GM12878 (cell line): ENCODE data around the gene THRA. TPM values are rescaled to one million over a fixed set of nuclear protein-coding genes. Genes with fewer than 3 reads are reported as not detected.

ENCODE experiments used
- ATAC-seq: fragments of 200-7000 bp; cut with Tn5 transposase; 3 replicates; pipeline ENCODE4 v1.9.1; 2020; ENCODE audit warnings: mild to moderate bottlenecking, moderate library complexity
- BruUV-seq: library from RNA; stranded (reverse); fragments of 400-500 nt; replicated peaks from 2 replicates; lab custom pipeline; 2021; lab: Mats Ljungman, UMichigan
- CTCF ChIA-PET: fragments of 300-600 bp; sonication (Branson Sonifier 250); formaldehyde crosslinking; extraction: SDS; loops from one replicate; lab custom pipeline; 2021; ENCODE audit warnings: inconsistent platforms; lab: Yijun Ruan, JAX
- POLR2A ChIA-PET: fragments of 350-600 bp; formaldehyde crosslinking; extraction: SDS; loops from one replicate; lab custom pipeline; 2021; ENCODE audit warnings: inconsistent platforms; lab: Charles Lee
- RAD21 ChIA-PET: fragments of 300-600 bp; sonication (Branson Sonifier 250); formaldehyde crosslinking; loops from one replicate; lab custom pipeline; 2023; ENCODE audit warnings: antibody characterized with exemption; ENCODE audit not compliant: unreplicated experiment; lab: Charles Lee
- SMC1A ChIA-PET: fragments of 300-600 bp; sonication (Branson Sonifier 250); formaldehyde crosslinking; loops from one replicate; lab custom pipeline; 2023; ENCODE audit not compliant: unreplicated experiment, uncharacterized antibody; lab: Charles Lee
- DNase-seq: peaks from one replicate; pipeline ENCODE4 v3.0.0-alpha.2; 2011; ENCODE audit warnings: low read depth, low spot score
- FAIRE-seq: peaks from 3 replicates; lab custom pipeline; 2011; peaks lifted over from hg19 to GRCh38; lab: Jason Lieb, UNC
- H2AFZ ChIP-seq: 2 replicates; pipeline ENCODE4 v1.6.0; 2011; ENCODE audit warnings: low read depth, low read length, control low read depth; ENCODE audit not compliant: control insufficient read depth
- H3K27ac ChIP-seq: 2 replicates; pipeline ENCODE4 v1.5.1; 2011; ENCODE audit warnings: control low read depth; ENCODE audit not compliant: control insufficient read depth, insufficient read depth
- H3K27me3 ChIP-seq, 2 experiments: replicated peaks in 1 of 2; 2 replicates each; pipeline versions ENCODE4 v1.6.0 to v1.6.1; 2011; ENCODE audit warnings: low read length in 1 of 2; ENCODE audit not compliant: control insufficient read depth in 2 of 2, insufficient read depth in 2 of 2
- H3K36me3 ChIP-seq, 2 experiments: 2 replicates each; pipeline ENCODE4 v1.5.1; 2011; ENCODE audit warnings: low read length in 1 of 2; ENCODE audit not compliant: control insufficient read depth in 2 of 2, insufficient read depth in 2 of 2
- H3K4me1 ChIP-seq: 2 replicates; pipeline ENCODE4 v1.6.1; 2011; ENCODE audit warnings: mild to moderate bottlenecking, low read length, moderate library complexity, mixed read lengths; ENCODE audit not compliant: control insufficient read depth, insufficient read depth
- H3K4me2 ChIP-seq: 2 replicates; pipeline ENCODE4 v1.6.0; 2011; ENCODE audit warnings: control low read depth; ENCODE audit not compliant: control insufficient read depth, insufficient read depth
- H3K4me3 ChIP-seq: fragments of 200-600 bp; sonication (generic); 2 replicates; pipeline ENCODE4 v1.5.1; 2016
- H3K79me2 ChIP-seq: 2 replicates; pipeline ENCODE4 v1.6.0; 2011; ENCODE audit warnings: low read length; ENCODE audit not compliant: control insufficient read depth, insufficient read depth
- H3K9ac ChIP-seq: 2 replicates; pipeline ENCODE4 v1.8.0; 2011; ENCODE audit warnings: low read length, control low read depth, mixed read lengths; ENCODE audit not compliant: control insufficient read depth, insufficient read depth
- H3K9me3 ChIP-seq: replicated peaks from 3 replicates; pipeline ENCODE4 v1.5.1; 2011; ENCODE audit warnings: mild to moderate bottlenecking, low read length; ENCODE audit not compliant: control insufficient read depth, insufficient read depth
- H4K20me1 ChIP-seq: 2 replicates; pipeline ENCODE4 v1.6.0; 2011; ENCODE audit not compliant: control insufficient read depth, insufficient read depth
- CBFB ChIP-seq: IDR thresholded peaks from 2 replicates; pipeline ENCODE4 v1.6.1; 2016; ENCODE audit warnings: antibody characterized with exemption, low read depth
- EED ChIP-seq: sonication (generic); IDR thresholded peaks from 2 replicates; pipeline ENCODE4 v1.6.1; 2016; ENCODE audit warnings: antibody characterized with exemption, low read depth
- EGR1 ChIP-seq, 2 experiments: IDR thresholded peaks; 1 replicate in 1 of 2; 2 replicates in 1 of 2; pipeline ENCODE4 v1.6.1; 2011 to 2012; ENCODE audit warnings: low read depth in 2 of 2, low read length in 2 of 2, borderline replicate concordance in 1 of 2, mild to moderate bottlenecking in 1 of 2, moderate library complexity in 1 of 2
- ETV6 ChIP-seq, 2 experiments: fragments of 450-650 bp in 1 of 2; IDR thresholded peaks in 1 of 2; conservative IDR thresholded peaks in 1 of 2; 2 replicates each; pipeline ENCODE4 v1.6.1; 2014; ENCODE audit warnings: antibody characterized with exemption in 1 of 2, borderline replicate concordance in 1 of 2, low read depth in 1 of 2, mild to moderate bottlenecking in 1 of 2, moderate library complexity in 1 of 2
- MLLT1 ChIP-seq: fragments of 450-650 bp; IDR thresholded peaks from 2 replicates; pipeline ENCODE4 v1.6.1; 2016; ENCODE audit warnings: mild to moderate bottlenecking
- MTA2 ChIP-seq: fragments of 450-650 bp; IDR thresholded peaks from 2 replicates; pipeline ENCODE4 v1.6.1; 2016; ENCODE audit warnings: low read depth, mild to moderate bottlenecking, moderate library complexity
- POU2F2 ChIP-seq: IDR thresholded peaks from 3 replicates; pipeline ENCODE4 v1.6.1; 2011; ENCODE audit warnings: low read depth, mild to moderate bottlenecking, low read length, borderline replicate concordance
- RELB ChIP-seq: fragments of 450-650 bp; IDR thresholded peaks from 2 replicates; pipeline ENCODE4 v1.6.1; 2017; ENCODE audit warnings: low read depth, mild to moderate bottlenecking, moderate library complexity
- YY1 ChIP-seq: IDR thresholded peaks from 2 replicates; pipeline ENCODE4 v1.6.1; 2011; ENCODE audit warnings: low read depth, mild to moderate bottlenecking, low read length
- ZNF217 ChIP-seq: fragments of 450-650 bp; IDR thresholded peaks from 2 replicates; pipeline ENCODE4 v1.6.1; 2017; ENCODE audit warnings: antibody characterized with exemption, mild to moderate bottlenecking
- WGBS: methylation state at CpG from one replicate; pipeline ENCODE4 v1.1.6; 2016; ENCODE audit warnings: low lambda C conversion rate; ENCODE audit not compliant: insufficient replicate concordance, insufficient coverage; ENCODE audit errors: missing lambda C conversion rate; 5-methylcytosine and 5-hydroxymethylcytosine counted together
- in situ Hi-C: fragments of 300-500 bp; cut with MboI; formaldehyde crosslinking; loops from 9 replicates; pipeline ENCODE4 v1.14.3; 2018; ENCODE audit warnings: mixed read lengths
- intact Hi-C: fragments of 100-400 bp; cut with micrococcal nuclease; formaldehyde crosslinking; loops from one replicate; pipeline ENCODE4 v1.14.2; 2022; ENCODE audit not compliant: unreplicated experiment
- polyA plus RNA-seq, 11 experiments: library from polyadenylated mRNA; depleted of rRNA in 4 of 11; unstranded in 6 of 11; stranded (reverse) in 5 of 11; fragments of >200 nt; fragmentation: Nextera tagmentation in 4 of 11; fragmentation: Illumina TruSeq in 1 of 11; extraction: Ambion mirVana in 4 of 11; extraction: Trizol in 1 of 11; gene quantifications; 1 replicate in 1 of 11; 2 replicates in 10 of 11; pipeline versions ENCODE4 v1.2.1 to v1.2.3, GENCODE V29; 2011 to 2016; ENCODE audit warnings: inconsistent platforms in 2 of 11, missing spikeins in 2 of 11, low read depth in 1 of 11
- total RNA-seq, 4 experiments: library from RNA; depleted of rRNA in 3 of 4; stranded (reverse); fragments of >200 nt in 3 of 4; fragmentation: Illumina TruSeq in 1 of 4; extraction: Trizol in 1 of 4; gene quantifications; 2 replicates each; pipeline versions ENCODE4 v1.2.1 to v1.2.3, GENCODE V29; 2013 to 2021
- TF ChIP-seq, protein P1 (sequence below): fragments of 150-350 bp; IDR thresholded peaks from 2 replicates; pipeline ENCODE4 v1.6.1; 2014; ENCODE audit warnings: mild to moderate bottlenecking, low read depth, low read length
- TF ChIP-seq, protein P2 (sequence below): fragments of 450-650 bp; IDR thresholded peaks from 2 replicates; pipeline ENCODE4 v1.6.1; 2018; ENCODE audit warnings: borderline replicate concordance, mild to moderate bottlenecking; ENCODE audit not compliant: partially characterized antibody

The THRA gene
- total and polyA plus RNA-seq, 10 of the 15 experiments (the other 5 are each of a cell fraction or from before 2014, with no cell fraction given), result 0.03 to 2.0 (median 0.64) TPM

- Histone ChIP-seq H3K27me3 (no peaks in the 10 kb centered on the region), H3K36me3 (no peaks in the 10 kb centered on the region), H2AFZ (peak overlapping the region; percentile 96), H3K9ac (peak overlapping the region; percentile 30; the same call in 1 of the 2 replicates), H4K20me1 (no peaks in the 10 kb centered on the region), H3K4me2 (peak overlapping the region; percentile 79), H3K4me1 (peaks cover 45% of the 10 kb centered on the region), H3K27ac (peak overlapping the region; percentile 46; the same call in 1 of the 2 replicates), H3K9me3 (no peaks in the 10 kb centered on the region), H3K4me3 (no peak overlapping the region), H3K79me2 (no peaks in the 10 kb centered on the region)
- intact Hi-C loops (loop anchor here (1.0 to 5.0 kb wide), 4 partner anchors 11 to 181 kb away; partner anchors contain the start of gene NR1D1), in situ Hi-C loops (loop anchor here (5.0 kb wide), 2 partner anchors 56 to 176 kb away; partner anchors contain the start of gene CDC6)
- ChIA-PET RAD21 (interaction anchor here (0.6 to 7.0 kb wide), 26 partner anchors 8 to 200 kb away, joined by 3 to 246 read pairs (median 10); partner anchors contain the start of genes CASC3, CSF3, MED24 and MSL1), SMC1A (interaction anchor here (1.0 to 8.0 kb wide), 32 partner anchors 11 to 196 kb away, joined by 3 to 177 read pairs (median 6); partner anchors contain the start of genes CASC3, CDC6, CSF3 and MED24), POLR2A (interaction anchor here (0.6 to 5.8 kb wide), 8 partner anchors 11 to 148 kb away, joined by 3 to 52 read pairs (median 8); partner anchors contain the start of genes MSL1, NR1D1 and WIPF2), CTCF (interaction anchor here (0.7 to 7.9 kb wide), 39 partner anchors 12 to 488 kb away, joined by 3 to 367 read pairs (median 7); partner anchors contain the start of genes CASC3, CDC6, CSF3 and MED24)
- BruUV-seq, result no TSS peak
- WGBS, result 0% methylated on average over 11 of the region's 12 CpGs
- peak; percentile 78 for FAIRE-seq
- ATAC-seq, result peak; percentile 77
- no peak for DNase-seq
- TF ChIP-seq, protein P1, sequence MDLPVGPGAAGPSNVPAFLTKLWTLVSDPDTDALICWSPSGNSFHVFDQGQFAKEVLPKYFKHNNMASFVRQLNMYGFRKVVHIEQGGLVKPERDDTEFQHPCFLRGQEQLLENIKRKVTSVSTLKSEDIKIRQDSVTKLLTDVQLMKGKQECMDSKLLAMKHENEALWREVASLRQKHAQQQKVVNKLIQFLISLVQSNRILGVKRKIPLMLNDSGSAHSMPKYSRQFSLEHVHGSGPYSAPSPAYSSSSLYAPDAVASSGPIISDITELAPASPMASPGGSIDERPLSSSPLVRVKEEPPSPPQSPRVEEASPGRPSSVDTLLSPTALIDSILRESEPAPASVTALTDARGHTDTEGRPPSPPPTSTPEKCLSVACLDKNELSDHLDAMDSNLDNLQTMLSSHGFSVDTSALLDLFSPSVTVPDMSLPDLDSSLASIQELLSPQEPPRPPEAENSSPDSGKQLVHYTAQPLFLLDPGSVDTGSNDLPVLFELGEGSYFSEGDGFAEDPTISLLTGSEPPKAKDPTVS, result no peak
- TF ChIP-seq POU2F2 (peak; percentile 41; the same call in 1 of the 3 replicates), YY1 (0 out of 2 replicates have a peak, but pooled peaks have one; percentile 18), EED (peak; percentile 24; the same call in 1 of the 2 replicates), MTA2 (peak; percentile 73; the same call in 1 of the 2 replicates), RELB (peak; percentile 53; the same call in 1 of the 2 replicates), MLLT1 (peak; percentile 65; the same call in 1 of the 2 replicates), EGR1 (IDR thresholded peaks at IDR 0.05; ENCODE audit: borderline replicate concordance in 1 of 2, low read depth in 2 of 2, low read length in 2 of 2) (peak in 1 of 2 experiments; percentile 75; a peak in 1 of 3 replicates), ZNF217 (no peak), ETV6 (conservative IDR thresholded peaks at IDR 0.05 in 1 of 2, IDR thresholded peaks at IDR 0.05 in 1 of 2; ENCODE audit: borderline replicate concordance in 1 of 2, low read depth in 1 of 2) (peak in 1 of 2 experiments; percentile 48; a peak in 1 of 4 replicates), CBFB (peak; percentile 76)
- TF ChIP-seq, protein P2, sequence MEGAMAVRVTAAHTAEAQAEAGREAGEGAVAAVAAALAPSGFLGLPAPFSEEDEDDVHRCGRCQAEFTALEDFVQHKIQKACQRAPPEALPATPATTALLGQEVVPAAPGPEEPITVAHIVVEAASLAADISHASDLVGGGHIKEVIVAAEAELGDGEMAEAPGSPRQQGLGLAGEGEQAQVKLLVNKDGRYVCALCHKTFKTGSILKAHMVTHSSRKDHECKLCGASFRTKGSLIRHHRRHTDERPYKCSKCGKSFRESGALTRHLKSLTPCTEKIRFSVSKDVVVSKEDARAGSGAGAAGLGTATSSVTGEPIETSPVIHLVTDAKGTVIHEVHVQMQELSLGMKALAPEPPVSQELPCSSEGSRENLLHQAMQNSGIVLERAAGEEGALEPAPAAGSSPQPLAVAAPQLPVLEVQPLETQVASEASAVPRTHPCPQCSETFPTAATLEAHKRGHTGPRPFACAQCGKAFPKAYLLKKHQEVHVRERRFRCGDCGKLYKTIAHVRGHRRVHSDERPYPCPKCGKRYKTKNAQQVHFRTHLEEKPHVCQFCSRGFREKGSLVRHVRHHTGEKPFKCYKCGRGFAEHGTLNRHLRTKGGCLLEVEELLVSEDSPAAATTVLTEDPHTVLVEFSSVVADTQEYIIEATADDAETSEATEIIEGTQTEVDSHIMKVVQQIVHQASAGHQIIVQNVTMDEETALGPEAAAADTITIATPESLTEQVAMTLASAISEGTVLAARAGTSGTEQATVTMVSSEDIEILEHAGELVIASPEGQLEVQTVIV, result no peak
Observed at GRCh38 chr17:40111221-40112128, 48.7 kb downstream of the THRA start.
